Anterior cingulate cortex (tissue), 58 donors: ENCODE measurements around the gene KLHL17.
"Not testable (repeated sequence)": the region's sequence is repeated elsewhere in the genome, so short reads cannot be mapped to it uniquely, and the experiment has no call there.

ENCODE experiments used
- DNase-seq, 58 donors: peaks; one replicate each; lab custom pipeline; 2025; lab: John Stamatoyannopoulos, UW

KLHL17 gene

DNA sequence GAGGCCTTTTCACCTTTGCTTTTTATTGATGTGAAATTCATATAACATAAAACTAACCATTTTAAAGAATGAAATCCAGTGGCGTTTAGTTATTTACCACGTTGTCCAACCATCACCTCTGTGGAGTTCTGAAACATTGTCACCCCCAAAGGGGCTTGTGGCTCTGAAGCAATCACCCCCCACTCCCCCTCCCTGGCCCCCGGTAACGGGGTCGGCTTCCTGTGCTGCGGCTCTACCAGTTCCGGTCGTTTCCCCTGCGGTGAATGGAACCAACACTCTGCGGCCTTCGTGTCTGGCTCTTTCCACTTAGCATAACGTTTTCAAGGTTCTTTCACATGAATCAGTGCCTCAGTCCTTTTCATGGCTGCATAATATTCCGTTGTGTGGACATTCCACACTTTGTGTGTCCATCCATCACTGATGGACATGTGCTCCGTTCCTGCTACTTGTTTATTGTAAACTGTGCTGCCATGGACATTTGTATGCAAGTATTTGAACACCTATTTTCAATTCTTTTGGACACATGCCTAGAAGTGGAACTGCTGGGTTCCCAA lies 51.1 kb downstream of the KLHL17 start:
- DNase-seq, result no peak

GRCh38 chr1:1012736-1013104 lies 52.3 kb downstream of the KLHL17 start:
- DNase-seq, result not testable (repeated sequence)

- peak in 54 of 58 donors; percentile 40 to 87 (median 69) for DNase-seq
These were observed 52.9 kb downstream of the KLHL17 start, which contains the start of gene ISG15 for GRCh38 chr1:1013105-1013921. TSS of gene ISG15 (plus strand) at chr1:1013497. CDS start at chr1:1013574, 77 bp downstream.

- DNase-seq, result no peak
These were observed 53.7 kb downstream of the KLHL17 start for GRCh38 chr1:1013922-1014648.

- DNase-seq, result no peak
These were observed 54.7 kb downstream of the KLHL17 start for GRCh38 chr1:1014799-1015681.
